Natural killer cell (primary cell): Measurements from ENCODE around the gene LAMA4. TPM values are rescaled to one million over a fixed set of nuclear protein-coding genes. Genes with fewer than 3 reads are reported as not detected.

ENCODE experiments used
- ATAC-seq, 3 donors: fragments of 150-1000 bp in 2 of 3; fragments of 200-7000 bp in 1 of 3; cut with Tn5 transposase; 1 replicate in 1 of 3; 2 replicates in 2 of 3; pipeline ENCODE4 v1.10.0; 2021; ENCODE audit warnings: mild to moderate bottlenecking in 2 of 3, moderate library complexity in 2 of 3
- DNase-seq, 2 donors: peaks; one replicate each; pipeline versions ENCODE4 v3.0.0 to v3.0.0-alpha.2; 2013 to 2021; ENCODE audit warnings: mixed read lengths in 1 of 2
- H3K27ac ChIP-seq: one replicate; pipeline ENCODE4 v1.5.1; 2013; ENCODE audit warnings: mild to moderate bottlenecking, low read length
- H3K27me3 ChIP-seq: one replicate; pipeline ENCODE4 v1.6.1; 2013; ENCODE audit warnings: low read length; ENCODE audit not compliant: control insufficient read depth, insufficient read depth
- H3K36me3 ChIP-seq: one replicate; pipeline ENCODE4 v1.6.1; 2013; ENCODE audit warnings: low read length; ENCODE audit not compliant: control insufficient read depth, insufficient read depth
- H3K4me1 ChIP-seq: one replicate; pipeline ENCODE4 v1.6.1; 2013; ENCODE audit warnings: low read length; ENCODE audit not compliant: control insufficient read depth, insufficient read depth
- H3K4me3 ChIP-seq: one replicate; pipeline ENCODE4 v1.5.1; 2013; ENCODE audit warnings: low read length
- H3K9me3 ChIP-seq: one replicate; pipeline ENCODE4 v1.6.1; 2013; ENCODE audit warnings: low read length; ENCODE audit not compliant: control insufficient read depth, insufficient read depth
- H3K27ac Mint-ChIP-seq, 2 donors: one replicate each; pipeline ENCODE4 v1.8.0; 2022; ENCODE audit warnings: mild to moderate bottlenecking in 2 of 2, mixed read lengths in 2 of 2, moderate library complexity in 1 of 2
- H3K27me3 Mint-ChIP-seq, 2 donors: one replicate each; pipeline ENCODE4 v1.8.0; 2022; ENCODE audit warnings: low read depth in 2 of 2, mixed read lengths in 2 of 2
- H3K36me3 Mint-ChIP-seq: one replicate; pipeline ENCODE4 v1.8.0; 2022; ENCODE audit warnings: mixed read lengths
- H3K4me1 Mint-ChIP-seq, 2 donors: one replicate each; pipeline ENCODE4 v1.8.0; 2022; ENCODE audit warnings: mixed read lengths in 2 of 2
- H3K4me3 Mint-ChIP-seq: one replicate; pipeline ENCODE4 v1.8.0; 2022; ENCODE audit warnings: mild to moderate bottlenecking, moderate library complexity, mixed read lengths
- H3K9me3 Mint-ChIP-seq, 2 donors: one replicate each; pipeline ENCODE4 v1.8.0; 2022; ENCODE audit warnings: mixed read lengths in 2 of 2
- CTCF ChIP-seq: fragments of 200-600 bp; IDR thresholded peaks from one replicate; pipeline ENCODE4 v1.8.0; 2022; ENCODE audit warnings: antibody characterized with exemption
- WGBS: methylation state at CpG from one replicate; pipeline ENCODE4 v1.1.7; 2013; ENCODE audit warnings: missing lambda C conversion rate; ENCODE audit not compliant: insufficient coverage; 5-methylcytosine and 5-hydroxymethylcytosine counted together
- intact Hi-C: fragments of 100-400 bp; cut with micrococcal nuclease; formaldehyde crosslinking; loops from one replicate; pipeline ENCODE4 v1.14.2; 2022
- total RNA-seq, 4 donors: library from RNA; stranded (reverse); fragments of 120-200 nt in 1 of 4; gene quantifications; one replicate each; pipeline versions ENCODE4 v1.2.3 to v1.2.4, GENCODE V29; 2013 to 2022

Gene LAMA4
- total RNA-seq, 3 donors from 2014 or later (not counting 1 experiment from before 2014, with no cell fraction given): not detected

DNA sequence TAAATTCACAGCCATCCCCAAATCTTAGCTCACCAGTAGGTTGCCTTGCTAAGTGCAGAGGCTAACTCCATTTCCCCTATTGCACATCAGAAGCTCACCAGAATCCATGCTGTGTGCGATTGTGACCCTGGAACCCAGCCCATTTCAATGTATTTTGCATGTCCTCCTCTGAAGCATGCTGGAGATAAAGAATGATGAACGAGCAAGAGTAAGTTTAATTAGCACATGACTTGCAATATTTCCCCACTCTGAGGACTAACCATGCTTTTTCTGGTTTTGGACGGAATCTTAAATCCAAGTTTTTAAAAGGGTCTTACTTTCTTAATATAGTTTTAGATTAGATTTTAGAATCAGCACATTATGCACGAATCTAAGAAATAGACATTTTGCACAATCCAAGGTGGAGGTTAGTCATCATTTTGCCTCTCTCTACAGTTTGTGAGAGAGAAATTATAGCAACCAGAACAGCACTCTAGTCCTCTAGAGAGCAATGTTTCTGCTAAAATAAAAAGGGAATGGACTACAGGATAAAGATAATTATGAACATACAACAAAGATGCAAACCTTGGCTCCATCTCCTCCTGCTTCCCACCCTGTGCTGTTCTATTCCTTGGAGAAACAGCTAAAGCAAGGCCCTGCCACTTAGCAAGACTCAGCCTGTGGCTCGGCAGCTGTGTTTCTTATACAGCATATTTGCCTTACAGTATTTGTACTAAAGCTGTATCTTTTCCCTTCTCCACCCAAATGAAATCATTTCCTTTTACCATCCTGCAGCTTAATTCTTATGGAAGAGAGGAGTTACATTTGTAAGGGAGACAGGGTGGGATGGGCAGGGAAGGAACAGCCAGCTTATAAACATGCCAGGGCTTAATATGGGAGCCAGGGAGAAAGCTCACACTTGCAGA, 24.9 kb upstream of the LAMA4 start:
- Histone ChIP-seq H3K27me3 (peaks cover 37% of the 10 kb centered on the region), H3K4me3 (no peak overlapping the region), H3K27ac (no peak overlapping the region), H3K9me3 (no peaks in the 10 kb centered on the region), H3K36me3 (no peaks in the 10 kb centered on the region), H3K4me1 (no peaks in the 10 kb centered on the region)
- no peaks in the 10 kb centered on the region for H3K9me3 Mint-ChIP-seq
- H3K4me1 Mint-ChIP-seq: no peaks in the 10 kb centered on the region
- WGBS: 94% methylated on average over 3 of the region's 5 CpGs
- no peak for TF ChIP-seq CTCF
- H3K27ac Mint-ChIP-seq: no peak overlapping the region
- no peaks in the 10 kb centered on the region for H3K36me3 Mint-ChIP-seq
- intact Hi-C loops: no loop called here
- DNase-seq (no peak), ATAC-seq (no peak)
- H3K27me3 Mint-ChIP-seq: peaks cover 58 to 95% of the 10 kb centered on the region in 2 donors
- H3K4me3 Mint-ChIP-seq: no peak overlapping the region

- no peak for ATAC-seq
- Mint-ChIP-seq H3K4me3 (no peak overlapping the region), H3K36me3 (no peaks in the 10 kb centered on the region), H3K27me3 (peaks cover 51 to 76% of the 10 kb centered on the region in 2 donors), H3K4me1 (peaks cover 5 to 6% of the 10 kb centered on the region in 2 donors), H3K9me3 (no peaks in the 10 kb centered on the region), H3K27ac (no peak overlapping the region)
- no peaks in the 10 kb centered on the region for H3K9me3 ChIP-seq
- no peaks in the 10 kb centered on the region for H3K36me3 ChIP-seq
- H3K27me3 ChIP-seq: peaks cover 31% of the 10 kb centered on the region
- H3K4me3 ChIP-seq: no peak overlapping the region
- intact Hi-C loops: no loop called here
- H3K4me1 ChIP-seq: no peaks in the 10 kb centered on the region
- no peak for DNase-seq
- H3K27ac ChIP-seq: no peak overlapping the region
- no peak for TF ChIP-seq CTCF
These were observed 21.0 kb upstream of the LAMA4 start for GRCh38 chr6:112275365-112275764.

DNA sequence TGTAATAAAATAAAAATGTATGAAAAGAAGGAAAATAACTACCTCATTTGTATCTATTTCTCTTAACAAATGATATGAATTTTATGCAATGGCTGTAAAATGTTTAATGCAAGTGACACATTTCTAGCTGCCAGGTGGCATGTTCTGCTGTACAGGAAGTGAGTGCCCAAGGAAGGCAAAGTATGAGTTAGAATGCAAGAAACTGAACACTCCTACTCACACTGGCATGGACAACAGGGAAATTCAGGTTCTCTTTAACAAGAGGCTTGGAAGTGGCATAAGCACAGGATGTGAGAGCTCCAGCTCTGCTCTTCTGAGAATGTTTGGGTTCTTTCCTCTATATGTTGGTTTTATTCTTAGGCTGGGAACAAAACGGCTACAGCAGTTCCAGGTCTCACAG, 20.4 kb upstream of the LAMA4 start:
- Mint-ChIP-seq H3K36me3 (no peaks in the 10 kb centered on the region), H3K4me1 (peaks cover 9 to 10% of the 10 kb centered on the region in 2 donors), H3K4me3 (no peak overlapping the region), H3K27ac (no peak overlapping the region), H3K9me3 (no peaks in the 10 kb centered on the region), H3K27me3 (peaks cover 46 to 74% of the 10 kb centered on the region in 2 donors)
- TF ChIP-seq CTCF: no peak
- Histone ChIP-seq H3K36me3 (no peaks in the 10 kb centered on the region), H3K4me3 (no peak overlapping the region), H3K27ac (no peak overlapping the region), H3K27me3 (peaks cover 27% of the 10 kb centered on the region), H3K4me1 (peaks cover 4% of the 10 kb centered on the region), H3K9me3 (no peaks in the 10 kb centered on the region)
- DNase-seq: no peak
- no peak for ATAC-seq
- WGBS: 100% methylated on average over 1 of the region's 1 CpG
- intact Hi-C loops: no loop called here
